ENCODE data around the gene MZF1. TPM values are rescaled to one million over a fixed set of nuclear protein-coding genes. Genes with fewer than 3 reads are reported as not detected.

The MZF1 gene
- polyA plus RNA-seq, 3 donors = 1.6 to 55.6 (median 1.7) TPM

- peaks cover 0 to 2% of the 10 kb centered on the region in 2 donors for H3K4me1 ChIP-seq (ENCODE audit: control insufficient read depth in 1 of 2, insufficient read depth in 2 of 2, low read length in 2 of 2)
- no peak overlapping the region for H3K4me2 ChIP-seq (replicated peaks; ENCODE audit: extremely low read depth, low read length, poor library complexity, severe bottlenecking)
- no peaks in the 10 kb centered on the region for H3K27me3 ChIP-seq (ENCODE audit: control insufficient read depth in 2 of 2, insufficient read depth in 2 of 2, low read length in 2 of 2)
- intact Hi-C loops (cut with micrococcal nuclease) = no loop called here
- no peak overlapping the region for H3K9ac ChIP-seq (ENCODE audit: insufficient read depth, low read length, poor library complexity, severe bottlenecking)
- Mint-ChIP-seq H3K27ac (peak overlapping the region in 4 of 7 donors; percentile 30 to 71 (median 38)), H3K4me3 (no peak overlapping the region), H3K4me1 (peaks cover 12% of the 10 kb centered on the region), H3K36me3 (peaks cover 31 to 41% of the 10 kb centered on the region in 2 donors), H3K9me3 (peaks cover 0 to 2% (median 0%) of the 10 kb centered on the region in 7 donors), H3K27me3 (ENCODE audit: low read depth in 3 of 3) (peaks cover 0 to 5% (median 3%) of the 10 kb centered on the region in 3 donors)
- H3K36me3 ChIP-seq (replicated peaks in 1 of 2; ENCODE audit: control insufficient read depth in 1 of 2, insufficient read depth in 2 of 2, low read length in 2 of 2) = peaks cover 12 to 27% of the 10 kb centered on the region in 2 donors
- no peaks in the 10 kb centered on the region for H3K9me3 ChIP-seq (replicated peaks in 1 of 2; ENCODE audit: control insufficient read depth in 1 of 2, insufficient read depth in 1 of 2, low read length in 2 of 2)
- H3K4me3 ChIP-seq (replicated peaks in 1 of 3; ENCODE audit: low read depth in 2 of 3, low read length in 3 of 3) = no peak overlapping the region
- WGBS (ENCODE audit: insufficient coverage) = 70% methylated on average over 62 of the region's 62 CpGs
- no peak overlapping the region for H3K27ac ChIP-seq (ENCODE audit: low read depth in 1 of 2, low read length in 2 of 2)
- H3K79me2 ChIP-seq (ENCODE audit: insufficient read depth, low read length) = peaks cover 10% of the 10 kb centered on the region
- TF ChIP-seq CTCF (IDR thresholded peaks at IDR 0.05) = peak; percentile 96
- H2AFZ ChIP-seq (ENCODE audit: insufficient read depth, low read depth, low read length, poor library complexity, severe bottlenecking) = no peak overlapping the region
- H4K20me1 ChIP-seq (ENCODE audit: insufficient read depth, low read length) = peaks cover 6% of the 10 kb centered on the region
- peak; percentile 85 to 89 (median 88) for DNase-seq
Observed at GRCh38 chr19:58581227-58582141, 8.3 kb upstream of the MZF1 start.

- intact Hi-C loops (cut with micrococcal nuclease) = no loop called here
- Histone ChIP-seq H3K4me3 (replicated peaks in 1 of 3; ENCODE audit: low read depth in 2 of 3, low read length in 3 of 3) (no peak overlapping the region), H3K4me1 (ENCODE audit: control insufficient read depth in 1 of 2, insufficient read depth in 2 of 2, low read length in 2 of 2) (peaks cover 11% of the 10 kb centered on the region in 2 donors), H2AFZ (ENCODE audit: insufficient read depth, low read depth, low read length, poor library complexity, severe bottlenecking) (no peak overlapping the region), H3K4me2 (replicated peaks; ENCODE audit: extremely low read depth, low read length, poor library complexity, severe bottlenecking) (no peak overlapping the region), H3K27ac (ENCODE audit: low read depth in 1 of 2, low read length in 2 of 2) (no peak overlapping the region), H3K79me2 (ENCODE audit: insufficient read depth, low read length) (peaks cover 10% of the 10 kb centered on the region), H3K36me3 (replicated peaks in 1 of 2; ENCODE audit: control insufficient read depth in 1 of 2, insufficient read depth in 2 of 2, low read length in 2 of 2) (peaks cover 12 to 27% of the 10 kb centered on the region in 2 donors), H3K9me3 (replicated peaks in 1 of 2; ENCODE audit: control insufficient read depth in 1 of 2, insufficient read depth in 1 of 2, low read length in 2 of 2) (no peaks in the 10 kb centered on the region), H3K9ac (ENCODE audit: insufficient read depth, low read length, poor library complexity, severe bottlenecking) (no peak overlapping the region), H3K27me3 (ENCODE audit: control insufficient read depth in 2 of 2, insufficient read depth in 2 of 2, low read length in 2 of 2) (no peaks in the 10 kb centered on the region), H4K20me1 (ENCODE audit: insufficient read depth, low read length) (peaks cover 6% of the 10 kb centered on the region)
- TF ChIP-seq CTCF (IDR thresholded peaks at IDR 0.05) = no peak
- H3K9me3 Mint-ChIP-seq = peaks cover 0 to 2% (median 0%) of the 10 kb centered on the region in 7 donors
- peak overlapping the region in 2 of 7 donors; percentile 42 to 50 for H3K27ac Mint-ChIP-seq
- H3K36me3 Mint-ChIP-seq = peaks cover 24 to 36% of the 10 kb centered on the region in 2 donors
- 100% methylated on average over 2 of the region's 8 CpGs for WGBS (ENCODE audit: insufficient coverage)
- no peak for DNase-seq
- peaks cover 0 to 3% (median 3%) of the 10 kb centered on the region in 3 donors for H3K27me3 Mint-ChIP-seq (ENCODE audit: low read depth in 3 of 3)
- no peak overlapping the region for H3K4me3 Mint-ChIP-seq
- H3K4me1 Mint-ChIP-seq = peaks cover 21% of the 10 kb centered on the region
Observed at GRCh38 chr19:58579473-58580142, 6.5 kb upstream of the MZF1 start.
